Endothelial cell (in vitro differentiated cells): ENCODE measurements around the gene NPRL2. TPM values are rescaled to one million over a fixed set of nuclear protein-coding genes. Genes with fewer than 3 reads are reported as not detected.

Experiments
- DNase-seq: peaks from one replicate; pipeline ENCODE4 v3.0.0; 2021; ENCODE audit warnings: low spot score
- H3K27ac Mint-ChIP-seq: one replicate; pipeline ENCODE4 v1.8.0; 2021; ENCODE audit warnings: mixed read lengths, inconsistent platforms; ENCODE audit not compliant: unreplicated experiment
- H3K27me3 Mint-ChIP-seq: one replicate; pipeline ENCODE4 v1.8.0; 2021; ENCODE audit warnings: mild to moderate bottlenecking, moderate library complexity, mixed read lengths, inconsistent platforms; ENCODE audit not compliant: unreplicated experiment
- H3K36me3 Mint-ChIP-seq: one replicate; pipeline ENCODE4 v1.8.0; 2021; ENCODE audit warnings: mild to moderate bottlenecking, low read depth, mixed read lengths, inconsistent platforms; ENCODE audit not compliant: unreplicated experiment
- H3K4me1 Mint-ChIP-seq: one replicate; pipeline ENCODE4 v1.8.0; 2021; ENCODE audit warnings: mild to moderate bottlenecking, mixed read lengths, inconsistent platforms; ENCODE audit not compliant: unreplicated experiment
- H3K4me3 Mint-ChIP-seq: one replicate; pipeline ENCODE4 v1.8.0; 2021; ENCODE audit warnings: mild to moderate bottlenecking, mixed read lengths, inconsistent platforms; ENCODE audit not compliant: unreplicated experiment
- H3K9me3 Mint-ChIP-seq: one replicate; pipeline ENCODE4 v1.8.0; 2021; ENCODE audit warnings: mixed read lengths, inconsistent platforms; ENCODE audit not compliant: unreplicated experiment
- total RNA-seq: library from RNA; stranded (reverse); fragmentation: NEBNext Ultra II Directional; extraction: Animal tissue kit (Norgen Biotek cat#: 25700); gene quantifications from one replicate; pipeline ENCODE4 v1.2.1, GENCODE V29; 2021; ENCODE audit not compliant: unreplicated experiment
- TF ChIP-seq, protein P1 (sequence below): fragments of 200-600 bp; sonication (generic); IDR thresholded peaks from one replicate; pipeline ENCODE4 v1.5.0; 2021; ENCODE audit warnings: antibody characterized with exemption; ENCODE audit not compliant: unreplicated experiment

Gene NPRL2
- total RNA-seq, 1 donor from 2014 or later, result 18.0 TPM

DNA sequence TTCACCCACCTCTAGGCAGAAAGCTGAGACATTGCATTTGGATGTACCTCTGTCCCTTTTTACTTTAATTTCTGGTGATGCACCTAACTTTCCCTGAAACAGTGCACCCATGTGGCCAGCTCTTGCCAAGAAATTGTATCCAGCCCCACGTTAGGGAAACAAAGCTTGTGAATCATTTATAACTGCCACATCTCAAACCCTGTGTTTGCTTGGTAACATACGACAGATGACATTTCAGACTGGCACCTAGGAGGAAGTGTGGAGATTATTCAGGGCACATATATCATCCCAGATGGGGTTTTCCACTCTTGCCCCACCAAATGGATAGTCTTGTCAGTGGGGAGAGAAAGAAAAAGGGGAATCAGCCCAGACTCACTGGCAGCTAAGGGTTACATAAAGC, 2.2 kb upstream of the NPRL2 start:
- DNase-seq, result no peak
- peaks cover 5% of the 10 kb centered on the region for H3K27me3 Mint-ChIP-seq
- H3K27ac Mint-ChIP-seq, result no peak overlapping the region
- peaks cover 14% of the 10 kb centered on the region for H3K36me3 Mint-ChIP-seq
- H3K4me1 Mint-ChIP-seq, result peaks cover 28% of the 10 kb centered on the region
- TF ChIP-seq, protein P1, sequence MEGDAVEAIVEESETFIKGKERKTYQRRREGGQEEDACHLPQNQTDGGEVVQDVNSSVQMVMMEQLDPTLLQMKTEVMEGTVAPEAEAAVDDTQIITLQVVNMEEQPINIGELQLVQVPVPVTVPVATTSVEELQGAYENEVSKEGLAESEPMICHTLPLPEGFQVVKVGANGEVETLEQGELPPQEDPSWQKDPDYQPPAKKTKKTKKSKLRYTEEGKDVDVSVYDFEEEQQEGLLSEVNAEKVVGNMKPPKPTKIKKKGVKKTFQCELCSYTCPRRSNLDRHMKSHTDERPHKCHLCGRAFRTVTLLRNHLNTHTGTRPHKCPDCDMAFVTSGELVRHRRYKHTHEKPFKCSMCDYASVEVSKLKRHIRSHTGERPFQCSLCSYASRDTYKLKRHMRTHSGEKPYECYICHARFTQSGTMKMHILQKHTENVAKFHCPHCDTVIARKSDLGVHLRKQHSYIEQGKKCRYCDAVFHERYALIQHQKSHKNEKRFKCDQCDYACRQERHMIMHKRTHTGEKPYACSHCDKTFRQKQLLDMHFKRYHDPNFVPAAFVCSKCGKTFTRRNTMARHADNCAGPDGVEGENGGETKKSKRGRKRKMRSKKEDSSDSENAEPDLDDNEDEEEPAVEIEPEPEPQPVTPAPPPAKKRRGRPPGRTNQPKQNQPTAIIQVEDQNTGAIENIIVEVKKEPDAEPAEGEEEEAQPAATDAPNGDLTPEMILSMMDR, result no peak
- no peaks in the 10 kb centered on the region for H3K9me3 Mint-ChIP-seq
- no peak overlapping the region for H3K4me3 Mint-ChIP-seq

DNA sequence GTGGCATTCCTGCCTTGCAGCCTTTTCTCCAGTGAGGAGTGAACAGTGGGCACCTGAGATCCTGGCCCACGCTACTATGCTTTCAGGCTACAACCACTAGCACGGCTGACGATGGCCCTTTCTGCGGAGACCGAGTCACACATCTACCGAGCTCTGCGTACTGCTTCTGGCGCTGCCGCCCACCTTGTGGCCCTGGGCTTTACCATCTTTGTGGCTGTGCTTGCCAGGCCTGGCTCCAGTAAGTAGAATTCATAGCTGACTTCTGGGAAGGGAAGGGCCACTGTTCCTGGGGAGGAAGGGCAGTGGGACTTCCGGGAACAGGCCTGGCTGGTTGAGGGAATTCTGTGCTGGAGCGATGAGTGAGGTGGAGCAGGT, 735 bp upstream of the NPRL2 start:
- TF ChIP-seq, protein P1, result no peak
- Mint-ChIP-seq H3K27me3 (peaks cover 5% of the 10 kb centered on the region), H3K36me3 (peaks cover 10% of the 10 kb centered on the region), H3K4me1 (peaks cover 13% of the 10 kb centered on the region), H3K9me3 (no peaks in the 10 kb centered on the region), H3K4me3 (peak overlapping the region; percentile 12), H3K27ac (no peak overlapping the region)
- DNase-seq, result no peak

DNA sequence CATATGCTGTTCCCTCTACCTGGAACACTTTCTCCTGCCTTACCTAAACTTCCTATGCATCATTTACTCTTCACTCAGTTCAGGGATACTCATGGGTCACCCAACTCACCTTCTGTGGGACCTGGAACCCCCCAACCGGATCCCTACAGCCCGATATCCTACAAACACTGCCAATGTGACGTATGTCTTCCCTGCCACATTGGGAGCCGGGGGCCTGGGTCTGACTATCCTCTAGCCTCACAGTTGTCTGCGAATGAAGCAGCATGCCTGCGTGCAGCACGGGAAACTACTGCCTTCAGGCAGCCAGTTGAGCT, 405 bp downstream of the NPRL2 start:
- Mint-ChIP-seq H3K27me3 (peaks cover 8% of the 10 kb centered on the region), H3K36me3 (peaks cover 10% of the 10 kb centered on the region), H3K9me3 (no peaks in the 10 kb centered on the region), H3K27ac (peak overlapping the region; percentile 68), H3K4me3 (peak overlapping the region; percentile 91), H3K4me1 (peaks cover 16% of the 10 kb centered on the region)
- TF ChIP-seq, protein P1, result no peak
- DNase-seq, result no peak

DNA sequence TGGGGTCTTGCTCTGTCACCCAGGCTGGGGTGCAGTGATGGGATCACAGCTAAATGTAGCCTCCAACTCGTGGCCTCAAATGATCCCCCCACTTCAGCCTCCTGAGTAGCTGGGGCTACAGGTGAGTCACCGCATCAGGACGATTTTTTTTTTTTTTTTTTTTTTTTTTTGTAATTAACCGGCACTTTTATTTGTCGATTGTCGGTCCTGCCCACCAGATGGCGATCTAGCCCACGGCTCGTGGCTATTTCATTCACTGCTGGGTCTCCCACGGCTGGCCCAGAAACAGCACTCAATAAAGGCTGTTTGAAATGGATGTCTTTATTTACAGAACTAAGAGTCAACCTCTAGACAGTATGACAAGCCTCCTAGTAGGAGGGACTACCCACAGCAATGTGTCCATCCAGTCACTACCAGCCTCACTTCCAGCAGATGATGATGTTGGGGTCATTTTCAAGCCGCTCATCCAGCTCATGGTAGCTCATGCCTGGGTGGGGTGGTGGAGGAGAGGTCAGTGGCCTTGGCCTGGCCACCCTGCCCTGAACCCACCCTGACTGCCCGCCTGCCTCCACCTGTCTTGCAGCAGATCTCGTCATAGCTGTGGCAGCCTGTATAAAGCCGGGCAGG, 3.3 kb downstream of the NPRL2 start:
- peak; percentile 68 for DNase-seq

DNA sequence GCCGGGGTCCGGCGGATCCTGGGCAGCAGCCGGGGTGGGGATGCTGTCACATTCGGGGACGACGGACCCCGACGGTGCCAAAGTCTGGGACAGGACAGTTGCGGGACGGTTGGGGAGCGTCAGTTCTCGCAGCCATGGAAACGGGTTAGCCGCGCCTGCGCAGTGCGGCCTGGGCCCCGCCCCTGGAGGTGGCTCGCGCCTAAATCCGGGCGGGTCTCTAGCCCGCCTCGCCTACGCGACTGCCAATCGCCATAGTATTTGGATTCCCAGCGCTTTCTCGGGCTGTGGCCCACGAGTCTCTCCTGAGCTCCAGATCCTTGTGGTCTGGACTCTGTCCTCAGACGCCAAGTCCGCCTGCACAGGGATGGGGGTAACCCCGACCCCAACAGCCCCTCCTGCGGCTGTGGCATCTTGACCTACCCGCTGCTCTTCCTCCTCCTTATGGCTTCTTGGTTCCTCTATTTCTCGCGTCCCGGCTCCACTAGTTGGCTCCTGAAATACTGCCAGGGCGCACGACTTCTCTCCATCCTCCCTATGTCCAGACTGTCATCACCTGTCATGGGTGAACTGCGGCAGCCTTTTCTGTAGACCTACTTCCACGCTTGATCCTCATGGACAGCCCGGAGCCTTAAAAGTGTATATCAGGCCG, 4.9 kb downstream of the NPRL2 start, which contains the start of gene ZMYND10:
ZMYND10 (minus strand) TSS at position 147 of the 649 bp plus-strand sequence. CDS start 153 bp downstream, outside the sequence.
- Mint-ChIP-seq H3K27ac (no peak within 1 kb of the TSS), H3K27me3 (peaks cover 18% of the 10 kb centered on the region), H3K9me3 (no peaks in the 10 kb centered on the region), H3K4me1 (peaks cover 10% of the 10 kb centered on the region), H3K4me3 (peak within 1 kb of the TSS; percentile 73), H3K36me3 (no peaks in the 10 kb centered on the region)
- DNase-seq, result peak; percentile 59
- TF ChIP-seq, protein P1, result no peak

More for the DNA sequence above, 3.3 kb downstream of the NPRL2 start:
- Mint-ChIP-seq H3K4me3 (no peak overlapping the region), H3K27ac (no peak overlapping the region), H3K36me3 (no peaks in the 10 kb centered on the region), H3K4me1 (peaks cover 16% of the 10 kb centered on the region), H3K9me3 (no peaks in the 10 kb centered on the region), H3K27me3 (peaks cover 12% of the 10 kb centered on the region)
- TF ChIP-seq, protein P1, result peak; percentile 65
